B cell (primary cell): ENCODE data around the gene ATP6V1B1. TPM values are rescaled to one million over a fixed set of nuclear protein-coding genes. Genes with fewer than 3 reads are reported as not detected.

Experiments
- ATAC-seq: fragments of 200-7000 bp; cut with Tn5 transposase; one replicate; pipeline ENCODE4 v1.10.0; 2021; ENCODE audit warnings: low read depth, mild to moderate bottlenecking, moderate number of reproducible peaks, moderate library complexity
- CTCF ChIA-PET: fragments of 350-600 bp; sonication (Branson Sonifier 250); formaldehyde crosslinking; loops from one replicate; lab custom pipeline; 2021; ENCODE audit warnings: antibody characterized with exemption, inconsistent platforms; lab: Charles Lee
- POLR2A ChIA-PET: fragments of 350-600 bp; sonication (Branson Sonifier 250); formaldehyde crosslinking; loops from one replicate; lab custom pipeline; 2021; ENCODE audit warnings: antibody characterized with exemption; lab: Charles Lee
- DNase-seq: peaks from one replicate; pipeline ENCODE4 v3.0.0; 2013
- H2AFZ ChIP-seq: 2 replicates; pipeline ENCODE4 v1.6.1; 2012; ENCODE audit warnings: mild to moderate bottlenecking, low read depth, low read length; ENCODE audit not compliant: insufficient read depth, poor library complexity, severe bottlenecking
- H3K27ac ChIP-seq, 2 donors: 1 replicate in 1 of 2; 2 replicates in 1 of 2; pipeline ENCODE4 v1.5.1; 2012 to 2013; ENCODE audit warnings: low read length in 2 of 2, mild to moderate bottlenecking in 2 of 2, moderate library complexity in 1 of 2
- H3K27me3 ChIP-seq, 4 experiments: fragments of 200-600 bp in 1 of 4; sonication (generic) in 1 of 4; replicated peaks in 1 of 4; 1 replicate in 2 of 4; 2 replicates in 2 of 4; pipeline versions ENCODE4 v1.6.1 to v1.7.0; 2013 to 2016; ENCODE audit warnings: low read length in 3 of 4, mild to moderate bottlenecking in 2 of 4, mixed read lengths in 1 of 4, moderate library complexity in 1 of 4; ENCODE audit not compliant: insufficient read depth in 4 of 4, control insufficient read depth in 3 of 4; ENCODE audit errors: control extremely low read depth in 1 of 4
- H3K36me3 ChIP-seq, 2 experiments: replicated peaks in 1 of 2; 1 replicate in 1 of 2; 2 replicates in 1 of 2; pipeline versions ENCODE4 v1.6.1 to v1.7.1; 2013; ENCODE audit warnings: low read length in 1 of 2; ENCODE audit not compliant: insufficient read depth in 2 of 2, control insufficient read depth in 1 of 2; ENCODE audit errors: control extremely low read depth in 1 of 2, extremely low read depth in 1 of 2
- H3K4me1 ChIP-seq, 2 donors: fragments of 200-600 bp in 1 of 2; sonication (generic) in 1 of 2; 1 replicate in 1 of 2; 2 replicates in 1 of 2; pipeline versions ENCODE4 v1.5.1 to v1.6.1; 2013 to 2017; ENCODE audit warnings: low read length in 2 of 2; ENCODE audit not compliant: control insufficient read depth in 2 of 2, insufficient read depth in 2 of 2
- H3K4me2 ChIP-seq: replicated peaks from 2 replicates; pipeline ENCODE3; 2012; ENCODE audit warnings: mild to moderate bottlenecking, low read depth, low read length; ENCODE audit not compliant: poor library complexity, severe bottlenecking
- H3K4me3 ChIP-seq, 5 experiments: fragments of 200-600 bp in 1 of 5; sonication (generic) in 1 of 5; 1 replicate in 3 of 5; 2 replicates in 2 of 5; pipeline versions ENCODE4 v1.5.1 to v1.7.0; 2011 to 2016; ENCODE audit warnings: low read length in 4 of 5, mild to moderate bottlenecking in 4 of 5, low read depth in 2 of 5, control low read depth in 1 of 5, moderate library complexity in 1 of 5; ENCODE audit not compliant: insufficient read depth in 1 of 5; ENCODE audit errors: control extremely low read depth in 1 of 5, extremely low read depth in 1 of 5
- H3K79me2 ChIP-seq: fragments of 200-600 bp; sonication (generic); one replicate; pipeline ENCODE4 v1.6.0; 2016; ENCODE audit warnings: low read length; ENCODE audit not compliant: control insufficient read depth, insufficient read depth
- H3K9ac ChIP-seq: fragments of 200-600 bp; sonication (generic); 2 replicates; pipeline ENCODE4 v1.6.1; 2017; ENCODE audit warnings: mild to moderate bottlenecking, low read length, moderate library complexity
- H3K9me3 ChIP-seq, 3 donors: one replicate each; pipeline versions ENCODE4 v1.6.1 to v1.7.1; 2013; ENCODE audit warnings: low read length in 2 of 3; ENCODE audit not compliant: control insufficient read depth in 2 of 3, insufficient read depth in 1 of 3; ENCODE audit errors: control extremely low read depth in 1 of 3
- H4K20me1 ChIP-seq: 2 replicates; pipeline ENCODE4 v1.6.0; 2012; ENCODE audit warnings: mild to moderate bottlenecking, low read length; ENCODE audit not compliant: insufficient read depth, control insufficient read depth, poor library complexity, severe bottlenecking
- H3K27ac Mint-ChIP-seq: one replicate; pipeline ENCODE4 v1.8.0; 2021; ENCODE audit warnings: mixed read lengths
- H3K27me3 Mint-ChIP-seq: one replicate; pipeline ENCODE4 v1.8.0; 2021; ENCODE audit warnings: mixed read lengths
- H3K4me1 Mint-ChIP-seq: one replicate; pipeline ENCODE4 v1.8.0; 2021; ENCODE audit warnings: mixed read lengths
- H3K4me3 Mint-ChIP-seq: one replicate; pipeline ENCODE4 v1.8.0; 2021; ENCODE audit warnings: mixed read lengths
- H3K9me3 Mint-ChIP-seq: one replicate; pipeline ENCODE4 v1.8.0; 2022; ENCODE audit warnings: mixed read lengths; ENCODE audit not compliant: insufficient read depth
- CTCF ChIP-seq: fragments of 200-600 bp; IDR thresholded peaks from one replicate; pipeline ENCODE4 v1.8.0; 2022; ENCODE audit warnings: antibody characterized with exemption, mild to moderate bottlenecking
- EZH2 ChIP-seq: IDR thresholded peaks from 2 replicates; pipeline ENCODE4 v1.6.1; 2012; ENCODE audit warnings: borderline replicate concordance, low read depth, mild to moderate bottlenecking, moderate library complexity, low read length; ENCODE audit not compliant: insufficient read depth, poor library complexity, severe bottlenecking
- WGBS: methylation state at CpG from one replicate; pipeline ENCODE4 v1.1.5; 2013; ENCODE audit warnings: missing lambda C conversion rate; ENCODE audit not compliant: insufficient coverage; 5-methylcytosine and 5-hydroxymethylcytosine counted together
- intact Hi-C: fragments of 100-400 bp; cut with micrococcal nuclease; formaldehyde crosslinking; loops from one replicate; pipeline ENCODE4 v1.10.0; 2022
- polyA plus RNA-seq: library from polyadenylated mRNA; depleted of rRNA; stranded (reverse); fragments of >200 nt; gene quantifications from 2 replicates; pipeline ENCODE4 v1.2.3, GENCODE V29; 2012
- total RNA-seq, 2 donors: library from RNA; stranded (reverse); fragments of 120-200 nt in 1 of 2; gene quantifications; 1 replicate in 1 of 2; 2 replicates in 1 of 2; pipeline versions ENCODE4 v1.2.3 to v1.2.4, GENCODE V29; 2013 to 2022

Gene ATP6V1B1
- total and polyA plus RNA-seq, 2 donors (not counting 1 experiment from before 2014, with no cell fraction given) = not detected

GRCh38 chr2:70982971-70983370 is 47.3 kb downstream of the ATP6V1B1 start:
- no peaks in the 10 kb centered on the region for H3K79me2 ChIP-seq
- ATAC-seq (no peak), DNase-seq (no peak)
- no peak overlapping the region for H2AFZ ChIP-seq
- H3K27ac ChIP-seq = no peak overlapping the region
- H3K4me3 ChIP-seq = no peak overlapping the region
- TF ChIP-seq EZH2 (no peak), CTCF (no peak)
- peaks cover 0 to 20% of the 10 kb centered on the region in 2 experiments for H3K36me3 ChIP-seq
- peaks cover 14 to 20% of the 10 kb centered on the region in 2 donors for H3K4me1 ChIP-seq
- no peak overlapping the region for H3K9ac ChIP-seq
- H3K27me3 Mint-ChIP-seq = no peaks in the 10 kb centered on the region
- no peaks in the 10 kb centered on the region for H3K9me3 Mint-ChIP-seq
- H3K4me3 Mint-ChIP-seq = no peak overlapping the region
- intact Hi-C loops = no loop called here
- no peak overlapping the region for H3K27ac Mint-ChIP-seq
- H3K4me1 Mint-ChIP-seq = peaks cover 15% of the 10 kb centered on the region
- WGBS = 94% methylated on average over 3 of the region's 3 CpGs
- H3K27me3 ChIP-seq = no peaks in the 10 kb centered on the region
- POLR2A ChIA-PET = no interaction called here
- CTCF ChIA-PET = interaction anchor here (2.5 to 6.6 kb wide), 3 partner anchors 10 to 19 kb away, joined by 5 to 44 read pairs (median 21); no protein-coding TSS in a partner anchor
- H3K9me3 ChIP-seq = no peaks in the 10 kb centered on the region
- no peak overlapping the region for H3K4me2 ChIP-seq
- H4K20me1 ChIP-seq = no peaks in the 10 kb centered on the region

- POLR2A ChIA-PET = no interaction called here
- H3K9me3 Mint-ChIP-seq = no peaks in the 10 kb centered on the region
- no peak for DNase-seq
Observed at GRCh38 chr2:70983506-70984227, 48.0 kb downstream of the ATP6V1B1 start.

More at GRCh38 chr2:70983506-70984227, 48.0 kb downstream of the ATP6V1B1 start:
- Histone ChIP-seq H2AFZ (no peak overlapping the region), H3K4me1 (peaks cover 7 to 14% of the 10 kb centered on the region in 2 donors), H3K4me2 (no peak overlapping the region), H3K27ac (no peak overlapping the region), H3K36me3 (peaks cover 0 to 26% of the 10 kb centered on the region in 2 experiments), H3K4me3 (no peak overlapping the region), H4K20me1 (no peaks in the 10 kb centered on the region), H3K27me3 (no peaks in the 10 kb centered on the region), H3K9me3 (no peaks in the 10 kb centered on the region), H3K9ac (no peak overlapping the region), H3K79me2 (no peaks in the 10 kb centered on the region)
- CTCF ChIA-PET = interaction anchor here (1.0 to 6.6 kb wide), 8 partner anchors 9 to 348 kb away, joined by 3 to 44 read pairs (median 3); partner anchors contain the start of genes NAGK and ZNF638
- no peaks in the 10 kb centered on the region for H3K27me3 Mint-ChIP-seq
- peaks cover 12% of the 10 kb centered on the region for H3K4me1 Mint-ChIP-seq
- TF ChIP-seq CTCF (no peak), EZH2 (no peak)
- H3K4me3 Mint-ChIP-seq = no peak overlapping the region
- H3K27ac Mint-ChIP-seq = no peak overlapping the region
- ATAC-seq = no peak
- WGBS = 100% methylated on average over 5 of the region's 8 CpGs
- intact Hi-C loops = no loop called here
